Measurements from ENCODE around the gene DLG4.
"Not testable (repeated sequence)": the region's sequence is repeated elsewhere in the genome, so short reads cannot be mapped to it uniquely, and the experiment has no call there.

DLG4 gene

DNA sequence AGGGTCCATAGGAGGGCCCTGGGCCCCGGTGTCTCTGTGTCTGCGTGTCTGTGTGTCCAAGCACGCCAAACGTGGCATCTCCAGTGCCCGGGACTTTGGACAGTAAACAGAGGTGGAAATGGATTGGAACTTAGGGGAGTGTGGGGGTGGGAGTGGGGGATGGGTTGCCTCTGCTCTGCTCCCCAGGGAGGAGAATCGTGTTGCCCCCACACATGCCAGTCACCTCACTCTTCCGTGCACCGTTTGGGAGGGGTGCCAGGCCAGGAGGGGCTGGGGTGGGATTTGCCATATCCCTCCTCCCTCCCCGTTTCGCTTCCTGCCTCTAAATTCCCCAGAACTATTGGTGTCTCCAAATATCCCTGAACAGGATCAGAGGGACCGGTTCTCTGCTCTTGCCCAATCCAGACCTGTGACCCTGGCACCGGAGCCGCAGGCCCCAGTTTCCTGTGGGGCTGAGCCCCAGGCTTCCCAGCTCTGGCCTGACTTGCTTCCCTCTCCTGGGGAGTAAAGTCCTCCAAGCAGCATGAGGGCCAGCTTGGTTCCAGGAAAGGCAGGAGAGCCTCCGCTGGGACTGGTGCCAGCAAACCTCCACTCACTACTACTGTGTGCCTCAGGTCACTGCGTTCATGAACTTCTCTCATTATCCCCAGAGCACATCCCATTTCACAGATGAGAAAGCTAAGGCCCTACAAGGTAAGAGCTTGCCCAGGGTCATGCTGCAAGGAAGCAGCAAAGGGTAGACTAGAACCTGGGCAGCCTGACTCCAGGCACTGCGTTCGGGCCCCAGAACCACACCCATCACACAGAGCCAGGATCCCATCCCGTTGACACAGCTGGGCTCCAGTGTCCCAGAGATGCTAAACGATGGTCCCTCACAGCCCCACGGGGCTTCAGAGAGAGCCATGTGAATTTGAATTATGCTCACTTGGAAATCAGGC lies 40.0 kb downstream of the DLG4 start, which contains the start of gene ASGR1:
Gene ASGR1, minus strand, starts transcription at position 54 of the 938 bp plus-strand sequence. CDS start 807 bp downstream, outside the sequence.
- DNase-seq = no peak

DNA sequence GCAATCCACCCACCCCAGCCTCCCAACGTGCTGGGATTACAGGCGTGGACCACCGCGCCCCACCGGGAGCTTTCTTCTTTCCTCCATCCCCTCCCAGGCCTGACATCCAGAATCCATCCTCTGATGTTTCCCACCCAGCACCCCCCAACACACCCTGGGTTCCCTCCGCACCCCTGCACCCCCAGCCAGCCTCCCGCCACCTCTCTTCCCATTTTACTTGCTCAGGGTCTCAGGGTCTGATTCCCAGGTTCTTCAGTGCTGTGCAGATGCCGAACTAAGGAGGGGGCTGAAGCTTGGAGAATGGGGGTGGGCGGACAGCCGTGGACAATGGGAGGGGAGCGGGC lies 40.7 kb downstream of the DLG4 start:
- DNase-seq = no peak

DNA sequence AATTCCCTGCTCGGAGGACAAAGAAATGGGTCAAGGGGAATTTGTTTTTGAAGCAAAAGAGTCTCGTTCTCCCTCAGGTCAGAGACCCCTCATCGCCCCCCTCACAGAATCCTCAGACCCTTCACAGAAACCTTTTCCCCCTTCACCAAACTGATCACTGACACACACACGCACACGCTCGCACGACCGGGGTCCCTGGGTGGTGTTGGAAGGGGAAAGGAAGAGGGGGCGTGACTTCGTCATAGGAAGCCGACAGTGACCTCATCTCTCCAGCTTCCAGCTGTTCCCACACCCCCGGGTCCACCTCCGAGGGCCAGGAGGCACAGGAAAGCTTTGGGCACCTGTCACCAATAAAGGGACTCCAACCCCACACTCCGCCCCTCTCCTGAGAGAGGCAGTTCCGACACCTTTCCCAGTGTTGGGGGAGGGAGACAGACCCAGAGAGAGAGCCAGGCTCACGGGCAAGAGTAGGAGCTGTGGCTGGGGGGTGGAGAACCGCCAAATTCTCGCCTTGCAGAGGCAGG lies 41.6 kb downstream of the DLG4 start:
- DNase-seq = no peak

DNA sequence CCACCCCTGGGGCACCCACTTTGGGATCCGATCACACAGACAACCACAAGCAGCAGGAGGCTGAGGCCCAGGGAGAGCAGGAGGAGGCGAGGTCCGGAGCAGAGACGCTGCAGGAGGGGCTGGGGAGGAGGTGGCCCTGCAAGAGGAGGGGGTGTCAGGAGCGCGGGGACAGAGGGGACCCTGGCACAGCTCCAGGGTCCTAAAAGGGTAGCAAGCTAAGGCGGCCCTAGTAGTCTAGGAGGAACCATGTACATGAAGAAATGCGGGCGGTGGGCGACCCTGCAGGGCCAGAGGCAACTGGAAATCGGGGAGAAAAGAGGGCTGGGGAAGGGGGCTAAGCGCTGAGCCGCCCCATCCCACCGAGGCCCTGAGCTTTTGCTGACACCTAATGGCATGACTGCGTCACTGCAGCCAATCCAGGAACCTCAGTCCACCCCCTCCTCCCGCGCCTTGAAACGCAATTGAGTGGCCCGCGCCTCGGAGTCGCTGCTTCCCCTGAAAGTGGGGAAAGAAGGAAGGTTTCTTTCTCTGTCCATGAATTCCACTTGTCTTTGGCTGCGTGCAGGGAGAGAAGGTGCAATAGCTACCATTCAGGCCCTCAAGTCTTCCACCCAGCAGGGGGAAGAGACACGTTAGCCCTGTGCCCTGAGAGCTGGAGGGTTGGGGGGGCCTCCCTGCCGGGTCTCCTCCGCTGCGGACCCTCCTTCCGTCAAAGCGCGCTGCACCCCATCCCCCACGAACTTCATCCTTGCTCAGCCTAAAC lies 42.3 kb downstream of the DLG4 start:
- peak; percentile 75 for DNase-seq

DNA sequence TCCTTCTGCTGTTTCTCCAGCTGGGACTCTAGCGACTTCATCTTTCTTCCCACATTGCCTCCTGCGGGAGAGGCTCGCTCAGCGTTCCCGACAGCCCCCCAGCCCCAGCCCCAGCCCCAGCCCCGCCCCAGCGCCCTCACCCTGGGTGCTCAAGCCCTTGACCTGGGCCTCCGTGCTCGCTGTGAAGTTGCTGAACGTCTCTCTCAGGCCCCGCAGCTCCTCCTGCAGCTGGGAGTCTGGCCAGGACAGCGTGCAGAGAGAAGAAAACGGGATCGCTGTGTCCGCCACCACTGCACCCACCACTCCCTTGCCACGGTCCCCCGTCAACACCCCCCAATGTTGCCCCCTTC lies 42.8 kb downstream of the DLG4 start:
- no peak for DNase-seq

DNA sequence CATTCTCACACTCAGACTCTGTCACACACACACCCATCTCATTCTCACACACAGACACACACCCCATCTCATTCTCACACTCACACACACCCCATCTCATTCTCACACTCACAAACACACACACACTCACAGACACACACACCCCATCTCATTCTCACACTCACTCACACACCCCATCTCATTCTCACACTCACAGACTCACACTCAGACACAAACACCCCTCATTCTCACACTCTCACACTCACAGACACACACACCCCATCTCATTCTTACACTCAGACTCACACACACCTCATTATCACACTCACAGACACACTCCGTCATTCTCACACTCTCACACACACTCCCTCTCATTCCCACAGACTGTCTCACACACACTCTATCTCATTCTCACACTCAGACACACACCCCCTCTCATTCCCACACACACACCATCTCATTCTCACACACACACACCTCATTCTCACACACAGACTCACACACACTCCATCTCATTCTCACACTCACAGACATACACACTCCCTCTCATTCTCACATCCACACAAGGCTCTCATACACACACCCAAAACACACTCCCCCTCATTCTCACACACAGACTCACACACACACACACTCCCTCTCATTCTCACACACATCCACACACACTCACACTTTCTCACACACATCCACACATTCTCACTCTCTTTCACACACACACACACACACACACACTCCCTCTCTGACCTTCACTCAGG lies 43.4 kb downstream of the DLG4 start:
- DNase-seq = no peak

DNA sequence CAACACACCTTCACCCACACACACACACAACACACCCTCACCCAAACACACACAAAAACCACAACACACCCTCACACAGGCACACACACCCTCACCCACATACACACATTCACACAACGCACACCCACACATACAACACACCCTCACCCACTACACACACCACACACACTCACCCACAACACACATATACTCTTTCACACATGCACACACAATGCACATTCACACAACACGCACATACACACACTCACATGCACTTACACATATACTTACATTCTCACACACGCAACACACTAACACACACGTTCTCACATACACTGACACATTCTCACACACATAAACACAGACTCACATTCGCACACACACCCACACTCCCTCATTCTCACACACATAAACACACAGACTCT lies 44.3 kb downstream of the DLG4 start:
- DNase-seq = no peak

DNA sequence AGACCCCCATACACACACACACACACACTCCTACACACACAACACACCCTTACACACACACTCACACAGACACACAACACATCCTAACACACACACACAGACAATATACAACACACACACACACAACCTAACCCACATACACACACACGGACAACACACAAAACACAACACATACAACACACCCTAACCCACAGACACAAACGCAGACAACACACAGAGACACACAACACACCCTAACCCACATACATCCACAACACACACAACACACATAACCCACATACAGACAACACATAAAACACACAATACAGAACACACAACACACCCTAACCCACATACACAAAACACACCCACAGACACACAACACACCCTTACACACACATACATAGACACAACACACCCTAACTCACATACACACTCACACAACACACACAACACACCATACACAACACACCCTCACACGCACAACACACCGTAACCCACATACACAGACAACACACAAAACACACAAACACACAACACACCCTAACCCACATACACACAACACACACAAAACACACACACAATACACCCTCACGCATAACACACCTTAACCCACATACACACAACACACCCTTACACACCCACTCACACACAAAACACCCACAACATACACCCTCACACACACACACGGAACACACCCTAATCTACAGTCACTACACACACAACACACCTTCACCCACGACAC lies 44.9 kb downstream of the DLG4 start:
- no peak for DNase-seq

DNA sequence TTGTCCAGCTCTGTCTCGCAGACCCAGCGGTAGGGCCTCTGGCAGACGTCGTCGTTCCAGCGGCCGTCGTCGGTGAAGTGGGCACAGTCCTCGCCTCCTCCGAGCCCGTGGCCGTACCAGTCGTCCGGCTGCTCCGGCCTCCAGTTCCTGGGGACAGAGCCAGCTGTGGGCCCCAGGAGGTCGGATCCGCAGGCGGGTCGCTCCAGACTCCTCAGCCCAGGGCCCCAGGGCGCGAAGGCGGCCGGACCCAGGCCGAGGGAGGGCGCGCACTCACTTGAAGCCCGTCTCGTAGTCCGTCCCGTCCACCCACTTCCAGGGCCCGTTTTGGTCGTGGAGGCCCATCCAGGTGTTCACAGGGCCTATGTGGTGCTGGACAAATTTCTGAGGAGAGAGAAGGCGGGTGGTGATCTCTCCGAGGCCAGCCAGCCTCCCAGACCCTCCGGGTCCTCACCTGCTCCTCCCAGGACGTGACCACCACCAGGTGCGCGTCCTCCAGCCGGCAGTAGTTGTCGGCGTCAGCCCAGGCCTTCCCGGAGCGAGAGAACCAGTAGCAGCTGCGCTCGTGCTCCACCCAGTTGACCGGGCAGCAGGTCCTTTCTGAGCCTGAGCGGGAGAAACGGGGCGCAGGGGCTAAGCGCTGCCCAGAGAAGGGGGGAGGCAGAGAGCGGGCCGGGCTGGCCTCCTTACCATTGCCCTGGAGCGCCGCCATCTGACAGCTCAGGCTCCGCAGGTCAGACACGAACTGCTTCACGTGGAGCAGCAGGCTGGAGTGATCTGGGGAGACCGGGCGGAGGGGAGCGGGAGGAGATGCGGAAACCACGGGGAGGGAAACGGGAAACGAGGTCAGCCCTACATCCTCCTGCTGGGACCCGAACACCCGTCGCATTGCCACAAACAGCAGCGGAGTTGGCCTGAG lies 45.7 kb downstream of the DLG4 start:
- peak; percentile 53 for DNase-seq

DNA sequence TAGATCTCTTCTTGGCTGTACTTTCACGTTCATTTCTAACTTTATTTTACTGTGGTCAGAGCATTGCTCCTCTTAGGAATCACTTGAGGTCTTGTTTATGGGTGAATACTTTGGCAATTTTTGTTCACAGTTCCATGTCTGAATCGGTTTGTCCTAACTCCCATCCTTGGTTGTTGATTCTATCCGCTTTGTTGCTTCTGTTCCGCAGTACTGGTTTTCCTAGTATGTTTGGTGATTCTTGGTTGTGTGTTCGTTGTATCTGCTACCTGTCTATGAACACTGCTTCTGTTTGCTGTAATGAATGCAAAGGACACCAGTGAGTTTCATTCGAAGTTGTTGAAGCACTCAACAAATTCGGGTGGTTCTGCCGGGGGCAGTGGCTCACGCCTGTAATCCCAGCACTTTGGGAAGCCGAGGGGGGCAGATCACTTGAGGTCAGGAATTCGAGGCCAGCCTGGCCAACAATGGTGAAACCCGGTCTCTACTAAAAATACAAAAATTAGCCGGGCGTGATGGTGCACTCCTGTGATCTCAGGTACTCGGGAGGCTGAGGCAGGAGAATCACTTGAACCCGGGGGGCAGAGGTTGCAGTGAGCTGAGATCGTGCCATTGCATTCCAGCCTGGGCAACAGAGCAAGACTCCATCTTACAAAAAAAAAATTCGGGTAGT lies 47.0 kb downstream of the DLG4 start:
- not testable (repeated sequence) for DNase-seq

DNA sequence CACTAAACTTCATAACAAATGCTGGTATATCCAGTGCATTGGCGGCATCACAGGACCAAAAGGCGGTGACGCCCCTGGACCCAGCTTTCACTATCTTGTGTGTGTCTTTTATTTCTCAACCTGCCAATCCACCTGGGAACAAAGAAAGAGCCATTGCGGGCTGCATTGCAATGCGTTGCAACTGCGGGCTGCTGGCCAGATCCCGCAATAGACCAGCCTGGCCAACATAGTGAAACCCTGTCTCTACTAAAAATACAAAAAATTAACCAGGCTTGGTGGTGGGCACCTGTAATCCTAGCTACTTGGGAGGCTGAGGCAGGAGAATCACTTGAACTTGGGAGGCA lies 50.1 kb downstream of the DLG4 start:
- not testable (repeated sequence) for DNase-seq

DNA sequence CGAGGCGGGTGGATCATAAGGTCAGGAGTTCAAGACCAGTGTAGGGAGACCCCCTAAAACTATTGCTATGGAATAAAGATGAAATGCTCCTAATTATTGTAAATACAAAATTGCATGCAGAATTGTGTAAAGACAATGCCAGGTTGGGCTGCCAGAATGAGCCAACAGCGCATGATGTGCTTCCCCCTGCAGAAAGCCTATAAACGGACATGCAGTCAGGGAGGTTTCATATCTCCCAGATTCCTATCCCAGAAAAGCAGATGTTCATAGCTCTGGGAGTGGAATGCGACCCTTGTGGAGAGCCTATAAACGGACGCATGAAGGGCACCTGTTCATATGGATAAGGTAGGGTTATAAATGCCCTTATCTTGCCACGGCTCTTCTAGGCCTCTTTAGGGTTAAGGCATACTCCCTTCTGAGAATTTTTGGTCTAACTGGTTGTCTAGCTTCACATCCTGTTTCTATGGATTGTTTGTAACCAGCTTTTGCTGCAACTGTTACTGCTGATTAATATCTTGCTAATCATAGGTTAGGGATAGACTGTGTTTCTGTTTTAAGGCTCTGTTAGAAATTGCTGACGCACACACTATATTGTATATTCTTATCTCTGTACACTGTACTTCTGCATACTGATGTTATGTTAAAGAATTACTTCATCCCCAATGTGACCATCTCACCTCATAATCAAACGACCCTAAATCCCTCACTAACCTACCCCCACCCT lies 50.6 kb downstream of the DLG4 start:
- not testable (repeated sequence) for DNase-seq

DNA sequence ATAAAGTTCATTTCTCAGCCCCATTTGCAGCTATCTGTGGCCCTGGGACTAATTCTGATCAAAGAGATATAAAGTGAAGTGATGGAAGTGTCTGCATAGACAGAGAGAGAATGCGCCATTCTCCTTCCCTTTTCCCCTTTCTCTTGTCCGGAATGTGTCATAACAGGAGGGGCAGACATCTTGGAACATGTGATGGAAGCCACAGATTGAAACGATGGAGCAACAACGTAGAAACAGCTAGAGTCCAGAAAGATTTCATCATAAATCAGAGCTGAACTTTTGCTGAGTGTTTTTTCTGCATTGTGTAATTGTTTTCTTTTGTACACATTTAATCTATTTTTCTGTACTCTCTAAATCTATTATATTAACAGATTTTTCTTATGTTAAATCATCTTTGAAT lies 51.8 kb downstream of the DLG4 start:
- DNase-seq = no peak

DNA sequence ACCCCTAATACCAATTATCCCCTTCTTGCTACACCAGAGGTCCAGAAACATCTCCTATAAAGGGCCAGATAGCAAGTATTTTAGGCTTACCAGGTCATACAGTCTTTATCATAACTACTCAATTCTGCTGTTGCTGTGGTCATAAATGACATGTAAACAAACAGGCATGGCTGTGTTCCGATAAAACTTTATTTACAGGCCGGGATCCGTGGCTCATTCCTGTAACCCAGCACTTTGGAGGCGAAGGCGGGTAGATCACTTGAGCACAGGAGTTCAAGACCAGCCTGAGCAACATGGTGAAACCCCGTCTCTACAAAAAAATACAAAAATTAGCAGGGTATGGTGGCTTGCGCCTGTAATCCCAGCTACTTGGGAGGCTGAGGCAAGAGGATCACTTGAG lies 52.8 kb downstream of the DLG4 start:
- no peak for DNase-seq

DNA sequence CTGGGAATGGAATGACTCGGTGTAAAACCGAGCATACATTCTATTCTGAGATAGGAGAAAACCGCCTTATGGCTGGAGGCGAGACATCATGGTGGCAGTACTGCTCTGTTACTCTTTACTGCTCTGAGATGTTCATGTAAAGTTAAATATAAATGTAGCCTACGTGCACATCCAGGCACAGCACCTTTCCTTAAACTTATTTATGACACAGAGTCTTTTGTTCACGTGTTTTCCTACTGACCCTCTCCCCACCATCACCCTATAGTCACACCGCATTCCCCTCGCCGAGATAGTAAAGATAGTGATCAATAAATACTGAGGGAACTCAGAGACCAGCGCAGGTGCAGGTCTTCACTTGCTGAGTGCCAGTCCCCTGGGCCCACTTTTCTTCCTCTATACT lies 60.1 kb downstream of the DLG4 start:
- not testable (repeated sequence) for DNase-seq

DNA sequence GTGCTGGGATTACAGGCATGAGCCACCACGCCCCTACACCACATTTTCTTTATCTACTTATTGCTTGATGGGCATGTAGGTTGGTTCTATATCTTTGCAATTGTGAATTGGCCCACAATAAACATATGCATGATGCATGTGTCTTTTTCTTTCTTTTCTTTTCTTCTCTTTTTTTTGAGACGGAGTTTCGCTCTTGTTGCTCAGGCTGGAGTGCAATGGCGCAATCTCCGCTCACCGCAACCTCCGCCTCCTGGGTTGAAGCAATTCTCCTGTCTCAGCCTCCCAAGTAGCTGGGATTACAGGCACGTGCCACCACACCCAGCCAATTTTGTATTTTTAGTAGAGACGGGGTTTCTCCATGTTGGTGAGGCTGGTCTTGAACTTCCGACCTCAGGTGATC lies 61.2 kb downstream of the DLG4 start:
- not testable (repeated sequence) for DNase-seq

DNA sequence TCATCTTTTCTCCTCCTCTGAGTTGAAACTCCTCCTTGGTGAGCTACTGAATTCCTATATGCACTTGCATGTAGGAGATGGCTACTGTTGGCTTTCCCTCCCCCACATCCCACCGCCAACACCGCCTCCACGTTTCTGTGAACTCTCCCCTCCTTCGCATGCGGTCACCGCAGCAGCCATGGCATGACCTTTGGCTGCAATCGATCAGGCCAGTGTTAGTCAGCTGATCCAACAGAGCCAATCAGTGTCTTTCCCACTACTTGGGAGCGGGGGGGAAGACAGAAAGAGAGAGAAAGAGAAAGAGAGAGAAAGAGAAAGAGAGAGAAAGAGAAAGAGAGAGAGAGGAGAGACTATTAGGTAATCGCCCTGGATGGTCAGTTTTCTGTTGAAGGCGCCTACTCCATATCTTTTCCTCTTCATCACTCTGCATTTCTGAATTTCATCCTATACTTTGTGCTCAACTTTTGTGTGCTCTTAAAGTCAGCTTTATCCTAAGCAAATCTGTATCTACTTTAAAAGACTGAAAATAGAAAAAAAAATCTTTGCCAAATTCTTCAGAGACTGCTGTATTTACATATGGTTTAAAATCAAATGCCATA lies 63.2 kb downstream of the DLG4 start:
- DNase-seq = no peak

DNA sequence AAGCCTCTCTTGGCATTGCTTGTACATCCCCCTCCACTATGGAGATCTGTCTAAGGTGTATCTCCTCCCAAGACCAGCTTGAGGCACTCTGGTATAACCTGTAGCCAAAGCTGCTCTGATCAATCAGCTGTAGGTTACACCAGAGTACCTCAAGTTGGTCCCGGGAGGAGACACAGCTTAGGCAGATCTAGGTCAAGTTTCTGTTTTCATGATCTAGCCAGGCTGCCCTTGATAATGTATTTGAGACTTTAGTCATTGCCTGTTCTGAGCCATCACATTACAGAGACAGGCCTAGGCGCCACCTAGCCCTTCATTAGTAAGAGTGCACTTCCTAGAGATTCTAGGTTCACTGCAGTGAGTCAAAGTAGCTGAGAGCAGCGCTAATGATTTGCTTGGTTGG lies 71.9 kb downstream of the DLG4 start:
- DNase-seq = peak; percentile 4

DNA sequence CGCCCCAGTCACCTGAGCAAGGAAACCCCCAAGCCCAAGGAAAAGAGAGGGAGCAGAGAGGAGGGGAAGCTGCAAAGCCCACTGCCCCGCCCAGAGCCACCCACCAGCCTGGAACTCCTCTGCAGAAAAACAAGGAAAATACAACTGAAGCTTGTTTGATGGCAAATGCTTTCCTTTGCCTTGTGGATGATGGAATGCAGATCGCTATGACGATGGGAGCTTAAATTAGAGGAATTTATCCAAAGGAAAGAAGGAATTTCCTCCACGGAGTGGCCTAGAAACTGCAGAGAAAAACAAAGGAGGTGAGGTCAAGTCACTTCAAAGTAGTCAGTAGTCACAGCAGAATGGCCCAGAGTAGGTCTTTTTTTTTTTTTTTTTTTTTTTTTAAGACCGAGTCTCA lies 73.5 kb downstream of the DLG4 start:
- no peak for DNase-seq

DNA sequence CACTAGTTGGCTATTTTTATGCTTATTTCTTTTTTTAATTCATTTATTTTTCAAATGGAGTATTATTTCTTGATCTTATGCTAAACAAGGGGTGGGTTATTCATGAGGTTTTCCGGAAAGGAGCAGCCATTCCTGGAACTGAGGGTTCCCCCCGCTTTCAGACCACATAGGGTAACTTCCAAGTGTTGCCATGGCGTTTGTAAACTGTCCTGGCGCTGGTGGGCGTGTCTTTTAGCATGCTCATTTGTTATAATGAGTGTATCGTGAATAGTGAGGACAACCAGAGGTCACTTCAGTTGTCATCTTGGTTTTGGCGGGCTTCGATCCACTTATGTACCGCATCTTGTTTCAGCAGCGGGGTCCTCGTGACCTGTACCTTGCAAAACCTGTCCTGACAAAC lies 75.4 kb downstream of the DLG4 start:
- no peak for DNase-seq
